Measurements from ENCODE around the gene DTHD1. TPM values are rescaled to one million over a fixed set of nuclear protein-coding genes. Genes with fewer than 3 reads are reported as not detected.

Gene DTHD1
- total RNA-seq, 1 experiment from 2014 or later, result not detected

DNA sequence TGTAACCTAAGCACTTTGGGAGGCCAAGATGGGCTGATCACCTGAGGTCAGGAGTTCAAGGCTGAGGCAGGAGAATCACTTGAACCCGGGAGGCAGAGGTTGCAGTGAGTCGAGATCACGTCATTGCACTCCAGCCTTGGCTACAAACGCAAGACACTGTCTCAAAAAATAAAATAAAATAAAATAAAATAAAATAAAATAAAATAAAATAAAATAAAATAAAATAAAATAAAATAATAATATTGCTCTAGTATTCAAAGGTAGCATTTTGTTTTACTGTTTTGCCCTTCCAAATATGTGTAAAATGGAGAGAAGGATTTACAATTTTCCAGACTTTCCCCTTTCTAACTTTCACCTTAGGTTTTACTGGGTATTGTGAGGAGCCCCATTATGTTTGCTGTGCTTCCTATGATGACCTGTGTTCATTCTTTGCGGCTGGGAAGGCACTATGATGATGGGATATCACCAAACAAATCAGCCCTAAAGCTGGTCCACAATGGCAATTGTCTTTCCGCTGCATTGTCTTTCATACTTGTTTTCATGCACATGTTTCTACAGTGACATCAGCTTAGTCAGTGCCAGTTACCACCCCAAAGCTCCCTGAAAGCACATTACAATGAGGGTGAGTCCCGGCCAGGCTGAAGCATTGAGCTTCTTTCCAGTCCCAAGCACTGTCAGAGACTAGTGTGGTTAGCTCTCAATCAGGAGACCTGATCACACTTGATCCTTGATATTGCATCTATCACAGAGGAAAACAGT is 50.8 kb downstream of the DTHD1 start:
- Histone ChIP-seq H3K36me3 (replicated peaks; ENCODE audit: control insufficient read depth, insufficient read depth, low read length) (no peaks in the 10 kb centered on the region), H3K27me3 (ENCODE audit: control insufficient read depth, insufficient read depth, low read length) (no peaks in the 10 kb centered on the region), H3K4me3 (ENCODE audit: insufficient read depth, low read depth, low read length) (no peak overlapping the region)
- DNase-seq, result no peak

GRCh38 chr4:36332782-36333131 is 51.3 kb downstream of the DTHD1 start:
- H3K4me3 ChIP-seq (ENCODE audit: insufficient read depth, low read depth, low read length), result no peak overlapping the region
- no peak for DNase-seq
- H3K27me3 ChIP-seq (ENCODE audit: control insufficient read depth, insufficient read depth, low read length), result no peaks in the 10 kb centered on the region
- H3K36me3 ChIP-seq (replicated peaks; ENCODE audit: control insufficient read depth, insufficient read depth, low read length), result no peaks in the 10 kb centered on the region

- no peak overlapping the region for H3K4me3 ChIP-seq (ENCODE audit: insufficient read depth, low read depth, low read length)
- no peak for DNase-seq
- H3K36me3 ChIP-seq (replicated peaks; ENCODE audit: control insufficient read depth, insufficient read depth, low read length), result no peaks in the 10 kb centered on the region
- no peaks in the 10 kb centered on the region for H3K27me3 ChIP-seq (ENCODE audit: control insufficient read depth, insufficient read depth, low read length)
These were observed 52.0 kb downstream of the DTHD1 start for GRCh38 chr4:36333303-36333877.

DNA sequence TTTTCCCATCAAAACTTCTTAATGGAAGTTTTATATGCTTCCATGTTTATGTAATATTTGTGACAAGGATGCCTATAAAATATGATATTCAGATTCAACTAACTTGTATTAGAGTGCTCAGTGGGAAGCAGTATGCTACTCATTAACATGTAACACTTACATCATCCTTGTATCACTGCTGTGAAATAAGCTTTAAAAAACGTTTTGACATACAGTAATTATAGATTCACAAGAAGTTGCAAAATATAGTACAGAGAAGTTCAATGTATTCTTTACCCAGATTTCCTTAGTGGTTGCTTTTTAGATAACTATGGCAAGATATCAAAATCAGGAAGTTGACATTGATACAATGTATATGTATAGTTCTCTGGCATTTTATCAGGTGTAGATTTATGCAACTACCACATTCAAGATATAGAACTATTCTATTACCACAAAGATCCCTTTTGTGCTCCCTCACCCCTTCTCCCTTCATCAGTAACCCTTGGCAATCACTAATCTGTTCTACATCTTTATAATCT is 56.3 kb downstream of the DTHD1 start:
- no peaks in the 10 kb centered on the region for H3K36me3 ChIP-seq (replicated peaks; ENCODE audit: control insufficient read depth, insufficient read depth, low read length)
- H3K4me3 ChIP-seq (ENCODE audit: insufficient read depth, low read depth, low read length), result no peak overlapping the region
- H3K27me3 ChIP-seq (ENCODE audit: control insufficient read depth, insufficient read depth, low read length), result no peaks in the 10 kb centered on the region
- no peak for DNase-seq

DNA sequence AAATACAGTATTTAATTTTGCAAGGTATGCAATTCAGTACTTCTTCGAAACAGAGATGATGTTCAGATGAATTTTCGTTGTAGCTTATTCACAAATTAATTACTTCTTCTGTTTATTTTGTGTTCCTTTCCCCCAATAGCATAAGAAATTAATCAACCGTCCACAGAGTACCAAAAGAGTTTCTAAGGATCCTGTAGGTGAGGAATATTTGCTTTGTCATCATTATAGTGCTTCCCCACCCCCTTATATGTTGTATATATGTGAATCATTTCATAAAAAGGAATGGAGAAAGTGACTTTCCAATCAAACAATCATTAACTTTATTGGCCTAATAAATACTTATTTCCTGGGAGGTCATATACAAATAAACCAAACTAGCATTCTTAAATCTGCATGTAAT is 57.6 kb downstream of the DTHD1 start:
- Histone ChIP-seq H3K4me3 (ENCODE audit: insufficient read depth, low read depth, low read length) (no peak overlapping the region), H3K36me3 (replicated peaks; ENCODE audit: control insufficient read depth, insufficient read depth, low read length) (no peaks in the 10 kb centered on the region), H3K27me3 (ENCODE audit: control insufficient read depth, insufficient read depth, low read length) (no peaks in the 10 kb centered on the region)
- DNase-seq, result no peak

GRCh38 chr4:36341936-36342335 is 60.5 kb downstream of the DTHD1 start:
- H3K36me3 ChIP-seq (replicated peaks; ENCODE audit: control insufficient read depth, insufficient read depth, low read length), result no peaks in the 10 kb centered on the region
- H3K4me3 ChIP-seq (ENCODE audit: insufficient read depth, low read depth, low read length), result no peak overlapping the region
- no peaks in the 10 kb centered on the region for H3K27me3 ChIP-seq (ENCODE audit: control insufficient read depth, insufficient read depth, low read length)
- DNase-seq, result no peak

DNA sequence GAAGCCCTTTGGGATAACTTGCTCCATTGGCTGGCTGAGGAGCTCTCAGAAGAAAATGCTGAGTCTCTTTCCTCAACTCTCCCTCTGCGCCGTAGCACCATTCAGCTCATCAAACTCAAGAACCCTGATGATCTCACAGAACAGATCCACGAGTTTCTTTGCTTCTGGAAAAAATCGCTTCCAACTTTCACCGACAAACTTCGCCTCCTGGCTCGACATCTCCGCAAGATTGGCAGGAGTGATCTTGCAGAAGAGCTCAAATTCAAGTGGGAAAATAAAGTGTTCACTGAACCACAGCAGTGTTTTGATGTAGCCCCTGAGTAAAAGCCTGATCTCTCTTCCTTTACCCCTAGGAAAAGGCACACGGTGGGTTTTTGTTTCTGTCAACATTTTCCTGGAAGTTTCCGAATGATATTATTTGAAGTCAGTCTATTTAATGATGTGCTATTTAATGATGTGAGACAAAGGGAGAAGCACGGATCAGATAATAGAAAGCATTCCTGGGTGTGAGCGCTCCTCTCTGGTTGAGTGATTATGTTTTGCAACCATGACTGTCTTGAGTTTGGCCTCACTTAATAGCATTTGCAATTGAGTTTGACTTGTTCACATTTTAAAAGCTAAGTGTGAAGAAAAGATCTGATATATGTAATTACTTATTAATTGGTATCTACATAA is 62.2 kb downstream of the DTHD1 start:
- H3K27me3 ChIP-seq (ENCODE audit: control insufficient read depth, insufficient read depth, low read length), result no peaks in the 10 kb centered on the region
- DNase-seq, result no peak
- no peaks in the 10 kb centered on the region for H3K36me3 ChIP-seq (replicated peaks; ENCODE audit: control insufficient read depth, insufficient read depth, low read length)
- no peak overlapping the region for H3K4me3 ChIP-seq (ENCODE audit: insufficient read depth, low read depth, low read length)

- Histone ChIP-seq H3K4me3 (ENCODE audit: insufficient read depth, low read depth, low read length) (no peak overlapping the region), H3K27me3 (ENCODE audit: control insufficient read depth, insufficient read depth, low read length) (no peaks in the 10 kb centered on the region), H3K36me3 (replicated peaks; ENCODE audit: control insufficient read depth, insufficient read depth, low read length) (no peaks in the 10 kb centered on the region)
- DNase-seq, result no peak
These were observed 67.1 kb downstream of the DTHD1 start for GRCh38 chr4:36348403-36348938.

DNA sequence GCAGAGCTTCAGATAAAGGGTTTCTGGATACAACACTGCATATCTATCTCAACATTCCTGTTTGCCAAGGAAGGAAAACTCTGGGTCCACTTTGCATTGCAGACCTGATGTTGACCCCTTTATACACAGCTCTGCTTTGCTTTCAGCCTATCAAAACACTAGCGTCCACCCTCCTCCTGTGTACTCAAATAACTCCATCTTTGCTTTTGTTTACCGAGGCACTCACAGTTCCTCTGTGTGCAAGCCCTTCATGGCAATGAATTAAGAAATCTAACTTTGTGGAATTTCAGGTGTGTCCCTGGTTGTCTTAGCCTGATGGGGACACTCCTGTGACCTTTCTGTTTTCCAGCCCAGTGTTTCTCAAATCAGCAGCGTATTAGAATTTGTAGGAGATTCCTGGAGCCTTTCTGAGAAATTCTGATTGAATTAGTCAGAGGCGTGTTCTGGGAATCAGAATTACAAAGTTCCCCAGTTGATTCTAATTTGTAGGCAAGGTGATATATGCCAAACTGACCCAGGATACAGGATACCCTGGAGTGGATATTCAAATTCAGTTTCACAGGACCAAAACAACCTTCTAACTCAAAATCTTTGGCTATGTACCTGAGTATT is 68.6 kb downstream of the DTHD1 start:
- Histone ChIP-seq H3K27me3 (ENCODE audit: control insufficient read depth, insufficient read depth, low read length) (no peaks in the 10 kb centered on the region), H3K4me3 (ENCODE audit: insufficient read depth, low read depth, low read length) (no peak overlapping the region), H3K36me3 (replicated peaks; ENCODE audit: control insufficient read depth, insufficient read depth, low read length) (no peaks in the 10 kb centered on the region)
- no peak for DNase-seq

DNA sequence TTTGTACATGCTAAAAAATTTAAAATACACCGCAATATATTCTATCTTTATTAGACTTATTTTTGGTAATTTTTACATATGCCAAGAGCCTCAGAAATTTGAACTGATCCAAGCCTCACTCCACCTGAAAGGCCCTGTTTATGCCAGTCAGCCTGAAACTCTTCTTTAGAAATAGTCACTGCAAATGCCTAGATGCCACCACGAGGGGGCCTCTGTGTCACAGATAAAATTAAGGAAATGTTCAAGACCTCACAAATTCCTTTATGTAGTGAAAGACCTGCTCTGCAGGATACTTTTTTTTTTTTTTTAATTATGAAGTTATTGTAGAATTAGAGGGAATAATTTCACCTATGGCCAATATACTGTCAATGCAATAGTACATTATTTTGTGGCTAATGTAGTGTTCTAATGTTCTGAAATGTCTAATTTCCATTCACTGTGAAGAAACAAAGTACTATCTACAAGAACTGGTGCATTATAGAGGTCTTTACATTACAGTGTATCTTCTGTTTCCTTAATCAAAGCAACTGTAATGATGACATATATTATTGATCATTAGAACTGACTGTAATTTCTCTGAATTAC is 69.8 kb downstream of the DTHD1 start:
- peak; percentile 4 for DNase-seq
- H3K4me3 ChIP-seq (ENCODE audit: insufficient read depth, low read depth, low read length), result no peak overlapping the region
- H3K36me3 ChIP-seq (replicated peaks; ENCODE audit: control insufficient read depth, insufficient read depth, low read length), result no peaks in the 10 kb centered on the region
- H3K27me3 ChIP-seq (ENCODE audit: control insufficient read depth, insufficient read depth, low read length), result no peaks in the 10 kb centered on the region

- H3K36me3 ChIP-seq (replicated peaks; ENCODE audit: control insufficient read depth, insufficient read depth, low read length), result no peaks in the 10 kb centered on the region
- DNase-seq, result no peak
- H3K27me3 ChIP-seq (ENCODE audit: control insufficient read depth, insufficient read depth, low read length), result no peaks in the 10 kb centered on the region
- no peak overlapping the region for H3K4me3 ChIP-seq (ENCODE audit: insufficient read depth, low read depth, low read length)
These were observed 72.6 kb downstream of the DTHD1 start for GRCh38 chr4:36353998-36354397.

- H3K4me3 ChIP-seq (ENCODE audit: insufficient read depth, low read depth, low read length), result no peak overlapping the region
- H3K27me3 ChIP-seq (ENCODE audit: control insufficient read depth, insufficient read depth, low read length), result no peaks in the 10 kb centered on the region
- DNase-seq, result no peak
- no peaks in the 10 kb centered on the region for H3K36me3 ChIP-seq (replicated peaks; ENCODE audit: control insufficient read depth, insufficient read depth, low read length)
These were observed 76.8 kb downstream of the DTHD1 start for GRCh38 chr4:36358173-36358572.

GRCh38 chr4:36360755-36361154 is 79.3 kb downstream of the DTHD1 start:
- Histone ChIP-seq H3K36me3 (replicated peaks; ENCODE audit: control insufficient read depth, insufficient read depth, low read length) (no peaks in the 10 kb centered on the region), H3K4me3 (ENCODE audit: insufficient read depth, low read depth, low read length) (no peak overlapping the region), H3K27me3 (ENCODE audit: control insufficient read depth, insufficient read depth, low read length) (no peaks in the 10 kb centered on the region)
- DNase-seq, result no peak

GRCh38 chr4:36363024-36363423 is 81.6 kb downstream of the DTHD1 start:
- H3K36me3 ChIP-seq (replicated peaks; ENCODE audit: control insufficient read depth, insufficient read depth, low read length), result no peaks in the 10 kb centered on the region
- H3K27me3 ChIP-seq (ENCODE audit: control insufficient read depth, insufficient read depth, low read length), result no peaks in the 10 kb centered on the region
- H3K4me3 ChIP-seq (ENCODE audit: insufficient read depth, low read depth, low read length), result no peak overlapping the region
- DNase-seq, result no peak
